ENCODE data around the gene RNF145.

The RNF145 gene

DNA sequence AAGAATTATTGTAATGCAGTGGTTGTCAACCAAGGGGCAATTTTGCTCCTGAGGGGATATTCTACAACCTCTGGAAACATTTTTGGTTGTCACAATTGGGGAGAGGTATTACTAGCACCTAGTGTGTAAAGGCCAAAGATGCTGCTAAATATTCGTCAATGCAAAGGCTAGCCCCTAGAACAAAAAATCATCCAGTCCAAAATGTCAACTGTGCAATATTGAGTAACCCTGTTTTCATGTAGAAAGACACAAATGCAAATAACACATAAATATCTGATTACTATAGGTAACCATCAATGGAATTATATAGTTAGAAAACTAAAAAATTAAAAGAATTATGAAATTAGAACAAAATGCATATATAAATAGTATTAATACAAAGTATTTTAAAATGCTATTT lies 26.1 kb downstream of the RNF145 start:
- no peak for TF ChIP-seq ZFX (IDR thresholded peaks at IDR 0.05)
- TF ChIP-seq, protein P1, sequence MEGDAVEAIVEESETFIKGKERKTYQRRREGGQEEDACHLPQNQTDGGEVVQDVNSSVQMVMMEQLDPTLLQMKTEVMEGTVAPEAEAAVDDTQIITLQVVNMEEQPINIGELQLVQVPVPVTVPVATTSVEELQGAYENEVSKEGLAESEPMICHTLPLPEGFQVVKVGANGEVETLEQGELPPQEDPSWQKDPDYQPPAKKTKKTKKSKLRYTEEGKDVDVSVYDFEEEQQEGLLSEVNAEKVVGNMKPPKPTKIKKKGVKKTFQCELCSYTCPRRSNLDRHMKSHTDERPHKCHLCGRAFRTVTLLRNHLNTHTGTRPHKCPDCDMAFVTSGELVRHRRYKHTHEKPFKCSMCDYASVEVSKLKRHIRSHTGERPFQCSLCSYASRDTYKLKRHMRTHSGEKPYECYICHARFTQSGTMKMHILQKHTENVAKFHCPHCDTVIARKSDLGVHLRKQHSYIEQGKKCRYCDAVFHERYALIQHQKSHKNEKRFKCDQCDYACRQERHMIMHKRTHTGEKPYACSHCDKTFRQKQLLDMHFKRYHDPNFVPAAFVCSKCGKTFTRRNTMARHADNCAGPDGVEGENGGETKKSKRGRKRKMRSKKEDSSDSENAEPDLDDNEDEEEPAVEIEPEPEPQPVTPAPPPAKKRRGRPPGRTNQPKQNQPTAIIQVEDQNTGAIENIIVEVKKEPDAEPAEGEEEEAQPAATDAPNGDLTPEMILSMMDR (conservative IDR thresholded peaks at IDR 0.05), result no peak
- no peak overlapping the region for H3K27ac ChIP-seq

DNA sequence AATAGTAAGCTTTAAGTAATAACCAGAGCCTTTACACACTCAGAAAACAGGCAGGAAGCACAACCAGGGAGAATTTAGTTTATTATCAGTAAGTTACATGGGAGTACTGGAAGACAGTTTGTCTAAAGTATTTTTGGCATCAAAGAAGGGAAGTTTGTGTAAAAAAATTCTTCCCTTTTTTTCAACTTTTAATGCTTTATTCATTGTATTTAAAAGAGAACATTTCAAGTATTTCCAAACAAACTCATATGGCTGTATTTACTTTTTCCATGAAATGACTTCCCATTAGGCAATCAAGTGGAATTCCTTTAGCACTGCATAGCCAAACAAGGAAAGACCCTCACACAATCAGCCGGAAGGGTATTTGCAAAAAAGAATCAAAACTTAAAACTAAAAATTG lies 26.7 kb downstream of the RNF145 start:
- TF ChIP-seq ZFX (IDR thresholded peaks at IDR 0.05), result no peak
- TF ChIP-seq, protein P1 (conservative IDR thresholded peaks at IDR 0.05), result no peak
- H3K27ac ChIP-seq, result no peak overlapping the region

DNA sequence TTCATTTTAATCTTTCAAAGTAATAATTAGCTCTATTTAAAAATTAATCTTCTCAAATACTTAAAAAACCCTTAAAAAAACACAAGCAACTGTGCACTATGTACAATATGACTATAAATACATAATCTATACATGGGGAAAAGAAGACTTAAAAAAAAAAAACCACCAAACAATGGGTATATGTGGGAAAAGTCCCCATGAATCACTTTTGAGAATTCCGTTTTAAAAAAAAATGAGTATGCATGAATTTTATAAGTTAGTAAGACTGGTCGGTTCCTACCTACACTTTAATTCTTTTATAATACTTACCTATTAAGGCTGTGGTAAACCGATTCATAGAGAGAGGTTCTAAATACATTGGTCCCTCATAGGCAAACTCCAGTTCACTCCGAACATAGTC lies 27.7 kb downstream of the RNF145 start:
- TF ChIP-seq ZFX (IDR thresholded peaks at IDR 0.05), result no peak
- TF ChIP-seq, protein P1 (conservative IDR thresholded peaks at IDR 0.05), result no peak
- no peak overlapping the region for H3K27ac ChIP-seq

DNA sequence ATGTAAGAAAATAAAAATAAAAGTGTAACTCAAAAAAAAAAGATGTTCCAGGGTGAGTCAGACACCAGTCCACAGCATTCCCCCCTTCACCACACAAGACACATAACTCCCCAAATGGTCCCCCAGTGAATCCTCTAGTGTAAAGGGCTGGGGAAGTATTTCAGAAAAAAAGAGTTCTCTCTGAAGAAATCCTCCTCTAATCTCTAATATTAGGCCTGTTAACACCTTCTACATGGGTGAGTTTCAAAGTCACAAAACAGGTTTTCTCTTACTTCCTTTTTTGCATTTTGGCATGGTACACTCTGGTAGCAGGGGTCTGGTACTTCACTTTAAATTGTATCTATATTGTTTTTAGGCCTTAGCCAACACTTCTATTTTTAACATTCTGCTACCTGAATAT lies 28.2 kb downstream of the RNF145 start:
- H3K27ac ChIP-seq, result no peak overlapping the region
- TF ChIP-seq, protein P1 (conservative IDR thresholded peaks at IDR 0.05), result no peak
- no peak for TF ChIP-seq ZFX (IDR thresholded peaks at IDR 0.05)

DNA sequence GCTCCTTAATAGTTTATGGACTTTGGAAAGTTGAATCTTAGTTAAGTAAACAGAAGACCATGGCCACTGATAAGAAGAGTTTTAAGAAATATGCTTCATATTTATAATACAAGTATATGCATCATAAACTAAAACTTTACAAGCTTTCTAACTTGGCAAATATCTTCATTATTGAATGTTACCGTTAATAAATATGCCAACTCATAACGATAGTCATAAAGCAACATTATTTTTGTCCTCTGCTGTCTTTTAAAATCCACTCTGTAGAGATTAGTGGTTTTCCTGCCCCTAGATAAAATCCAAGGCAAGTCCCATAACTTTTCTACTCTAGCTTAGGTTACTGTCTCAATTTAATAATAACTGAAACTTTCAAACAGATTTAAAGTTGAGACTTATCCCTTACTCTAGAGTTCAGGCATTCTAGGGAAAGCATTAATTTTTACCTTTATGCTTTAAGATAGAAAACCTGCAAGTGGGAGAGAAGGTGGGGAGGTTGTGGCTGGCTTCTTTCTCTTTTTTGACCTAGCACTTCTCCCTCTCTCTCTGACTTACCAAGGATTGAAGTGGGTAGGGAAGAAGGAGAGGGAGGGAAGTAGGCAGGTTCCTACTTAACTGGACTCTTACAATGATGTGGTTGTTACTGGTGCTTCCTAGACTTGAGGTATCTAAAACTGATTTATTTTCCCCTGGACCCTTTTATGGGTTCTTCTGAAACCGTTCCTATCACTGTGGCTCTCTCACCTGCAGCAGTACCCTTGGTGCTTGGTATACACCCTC lies 29.6 kb downstream of the RNF145 start:
- TF ChIP-seq, protein P1 (conservative IDR thresholded peaks at IDR 0.05), result no peak
- no peak for TF ChIP-seq ZFX (IDR thresholded peaks at IDR 0.05)
- no peak overlapping the region for H3K27ac ChIP-seq

DNA sequence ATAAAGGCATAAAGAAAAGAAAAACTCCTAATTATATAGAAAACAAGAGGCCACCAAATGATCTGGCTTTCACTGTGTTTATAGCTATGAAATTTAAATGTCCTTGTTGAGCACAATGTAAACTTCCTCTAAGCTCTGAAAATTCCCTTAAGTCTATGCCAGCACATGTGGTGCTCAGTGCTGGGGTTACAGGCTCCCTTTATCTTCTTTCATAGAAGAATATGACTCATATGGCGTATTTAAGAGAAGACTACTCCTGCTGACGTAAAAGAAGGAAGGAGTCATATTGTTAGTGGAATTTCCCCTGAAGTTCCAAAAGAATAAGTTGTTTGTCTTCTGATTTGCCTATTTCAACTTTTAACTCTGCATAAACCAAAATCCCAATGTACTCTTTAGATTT lies 30.4 kb downstream of the RNF145 start:
- TF ChIP-seq, protein P1 (conservative IDR thresholded peaks at IDR 0.05), result no peak
- TF ChIP-seq ZFX (IDR thresholded peaks at IDR 0.05), result no peak
- H3K27ac ChIP-seq, result no peak overlapping the region

DNA sequence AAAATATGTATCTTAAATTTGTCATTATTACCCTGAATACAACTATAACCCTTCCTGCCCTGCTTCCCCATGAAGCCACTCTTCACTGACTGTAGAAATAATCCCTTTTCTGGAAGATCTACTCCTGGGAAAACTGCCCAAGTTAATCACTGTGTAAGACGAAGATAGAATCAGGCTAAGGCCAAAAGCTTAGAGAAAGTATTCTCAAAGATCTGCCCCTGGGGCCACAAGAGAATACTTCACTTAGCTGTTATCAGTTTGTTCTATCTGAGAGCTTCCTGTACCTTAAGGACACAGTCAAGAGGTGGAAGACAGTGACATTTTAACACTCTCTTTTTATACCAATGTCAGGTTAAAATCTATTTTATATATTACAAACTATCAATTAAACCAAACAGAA lies 33.8 kb downstream of the RNF145 start:
- H3K27ac ChIP-seq, result no peak overlapping the region
- no peak for TF ChIP-seq ZFX (IDR thresholded peaks at IDR 0.05)
- TF ChIP-seq, protein P1 (conservative IDR thresholded peaks at IDR 0.05), result no peak
